DMS153 treated with DMSO at 0.1 percent for 48 hours (cell line): ENCODE data around the gene IRAK1.

Source experiments
- DNase-seq: peaks from one replicate; lab custom pipeline; 2025; ENCODE audit not compliant: unreplicated experiment; lab: John Stamatoyannopoulos, UW

The IRAK1 gene

DNA sequence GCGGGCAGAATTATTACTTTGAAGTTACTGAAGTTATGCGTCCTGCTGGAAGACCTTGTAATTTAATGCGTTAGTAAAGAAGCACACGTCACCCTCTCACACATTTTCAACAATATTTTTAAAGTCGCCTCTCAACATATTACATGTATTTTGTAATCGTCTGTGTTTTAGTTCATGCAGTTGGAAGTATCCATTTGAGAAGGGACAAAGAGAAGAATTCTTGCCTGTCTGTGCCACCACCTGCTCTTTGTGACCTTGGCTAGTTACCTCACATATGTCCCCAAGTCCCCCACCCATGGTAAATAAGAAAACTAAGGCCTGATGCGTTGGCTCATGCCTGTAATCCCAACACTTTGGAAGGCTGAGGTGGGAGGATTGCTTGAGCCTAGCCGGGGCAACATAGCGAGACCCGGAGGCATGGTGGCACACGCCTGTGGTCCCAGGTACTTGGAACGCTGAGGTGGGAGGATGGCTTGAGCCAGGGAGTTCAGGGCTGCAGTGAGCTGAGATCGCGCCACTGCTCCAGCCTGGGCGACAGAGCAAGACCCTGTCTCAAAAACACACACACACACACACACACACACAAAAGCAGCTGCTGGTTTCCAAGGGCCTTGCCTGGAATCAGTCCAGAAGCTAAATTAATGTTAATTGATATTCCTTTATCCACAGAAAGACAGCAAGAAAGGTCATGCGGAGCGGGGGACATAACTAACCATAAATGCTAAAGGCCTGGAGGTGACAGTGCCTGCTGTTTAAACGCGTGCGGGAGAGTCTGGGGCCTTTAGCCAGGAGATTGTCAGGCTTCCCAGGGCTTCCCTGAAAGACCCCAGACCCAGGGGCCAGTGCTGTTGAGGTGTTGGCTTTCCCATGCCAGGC is 46.3 kb downstream of the IRAK1 start:
- peak; percentile 43 for DNase-seq

DNA sequence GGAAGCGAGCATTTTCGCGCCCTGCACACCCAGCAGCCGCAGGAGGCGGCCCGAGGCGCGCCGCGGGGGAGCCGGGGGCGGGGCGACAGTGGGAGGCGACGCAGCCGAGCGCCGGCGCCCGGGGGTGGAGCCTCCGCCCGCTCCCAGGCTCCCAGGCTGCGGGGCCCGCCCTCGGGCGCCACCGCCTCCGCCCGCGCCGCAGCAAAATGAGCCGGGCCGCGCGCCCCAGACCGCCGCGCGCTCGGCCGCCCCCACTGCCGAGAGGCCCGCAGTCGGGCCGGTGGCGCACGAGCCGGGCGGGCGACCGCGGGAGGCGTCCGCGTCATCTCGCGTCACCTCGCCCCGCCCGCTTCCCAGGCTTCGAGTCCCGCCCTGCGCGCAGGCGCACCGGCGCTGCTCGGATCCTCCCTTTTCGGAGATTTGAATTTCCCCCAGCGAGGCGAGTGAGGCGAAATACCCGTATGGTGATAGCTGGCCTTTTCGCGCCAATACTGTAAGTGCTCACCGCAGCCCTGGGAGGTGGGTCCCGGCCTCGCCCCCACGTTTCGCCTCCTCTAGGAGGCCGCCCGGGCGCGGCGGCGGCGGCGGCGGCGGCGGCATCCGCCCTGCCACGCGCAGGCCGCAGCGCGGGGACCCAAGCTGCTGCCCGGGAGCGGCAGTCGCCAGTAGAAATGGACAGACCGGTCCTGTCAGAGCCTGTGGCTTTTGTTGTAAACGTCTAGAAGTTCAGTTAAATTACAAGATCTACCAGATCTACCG is 47.2 kb downstream of the IRAK1 start, which contains the start of gene TMEM187:
Gene TMEM187 (plus strand): TSS at position 387 of the 759 bp plus-strand sequence. CDS start 9,309 bp downstream, outside the sequence.
- peak; percentile 90 for DNase-seq

GRCh38 chrX:153971450-153972367 is 48.0 kb downstream of the IRAK1 start, which contains the start of gene HCFC1:
Gene HCFC1 (minus strand): TSS chrX:153971818. CDS start chrX:153970840, 978 bp downstream.
- DNase-seq = peak; percentile 92

- DNase-seq = peak; percentile 64
Measured at GRCh38 chrX:153971124-153971449, 48.6 kb downstream of the IRAK1 start.

DNA sequence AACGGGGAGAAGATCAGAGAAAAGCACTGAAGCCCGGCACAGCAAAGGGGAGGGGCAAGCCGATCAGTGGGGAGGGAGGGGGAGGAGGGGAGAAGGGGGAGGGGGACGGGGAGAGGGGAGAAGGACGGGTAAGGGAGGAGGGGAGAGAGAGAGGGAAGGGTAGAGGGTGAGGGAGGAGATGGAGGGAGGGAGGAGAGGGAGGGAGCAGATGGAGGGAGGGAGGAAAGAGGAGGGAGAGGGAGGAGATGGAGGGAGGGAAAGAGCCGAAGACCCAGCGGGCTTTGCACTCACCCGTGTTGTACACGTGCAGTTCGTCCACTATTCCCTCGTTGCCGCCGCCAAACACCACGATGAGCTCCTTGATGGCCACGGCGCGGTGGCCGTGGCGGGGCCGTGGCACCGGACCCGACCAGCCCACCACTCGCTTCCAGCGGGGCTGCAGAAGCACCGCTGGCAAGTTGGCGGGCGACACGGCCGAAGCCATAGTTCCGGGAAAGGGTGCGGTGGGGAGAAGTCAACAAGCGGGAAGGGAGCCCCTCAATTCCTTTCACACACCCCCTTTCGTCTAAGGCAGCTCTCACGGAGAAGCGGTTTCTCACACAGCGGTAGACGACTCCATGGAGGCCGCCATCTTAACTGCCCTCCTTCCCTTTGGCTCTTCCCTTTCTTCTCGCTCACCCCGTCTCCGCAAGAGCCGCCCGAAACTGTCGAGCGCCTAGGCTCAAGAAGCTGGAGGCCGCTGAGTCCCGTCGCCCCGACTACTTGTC is 49.2 kb downstream of the IRAK1 start:
- peak; percentile 42 for DNase-seq

GRCh38 chrX:153969904-153970356 is 49.8 kb downstream of the IRAK1 start:
- DNase-seq = no peak

- no peak for DNase-seq
Measured at GRCh38 chrX:153969125-153969903, 50.4 kb downstream of the IRAK1 start.

DNA sequence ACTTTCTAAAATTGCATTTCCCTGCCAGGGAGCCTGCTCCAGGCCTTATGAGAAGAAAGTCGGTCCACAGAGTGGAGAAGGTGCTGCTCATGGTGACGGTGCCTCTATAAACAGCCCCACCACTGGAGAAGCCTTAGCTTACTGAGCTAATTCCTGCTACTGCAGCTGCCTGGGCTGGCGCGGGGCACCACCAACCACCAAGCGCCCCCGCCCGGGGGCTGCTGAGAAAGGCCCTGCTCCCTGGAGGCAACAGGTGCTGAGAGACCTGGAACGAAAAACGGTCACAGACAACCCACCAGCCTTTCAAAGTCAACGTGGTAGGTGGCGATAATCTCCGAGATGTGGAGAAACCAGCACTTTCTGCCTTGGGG is 51.0 kb downstream of the IRAK1 start:
- no peak for DNase-seq

DNA sequence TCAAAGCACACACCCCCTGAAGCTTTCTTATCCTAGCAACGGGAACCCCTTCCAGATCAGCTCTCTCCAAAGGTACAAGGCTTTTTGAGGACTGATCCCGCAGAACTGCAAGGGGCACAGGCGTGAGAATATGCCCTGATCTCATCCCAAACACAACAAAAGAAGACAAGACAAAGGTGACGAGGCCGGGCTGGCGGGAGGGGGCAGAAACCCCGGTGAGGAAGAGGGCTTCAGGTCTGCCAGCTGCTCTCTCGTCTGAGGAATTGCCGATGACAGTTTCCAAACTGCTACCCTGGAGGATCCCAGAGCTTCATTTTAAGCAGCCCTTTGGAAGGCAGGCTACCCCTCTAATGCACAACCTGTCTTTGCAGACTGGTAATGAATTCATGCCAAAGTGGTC is 51.4 kb downstream of the IRAK1 start:
- DNase-seq = no peak

- no peak for DNase-seq
Measured at GRCh38 chrX:153967536-153968224, 52.0 kb downstream of the IRAK1 start.

- no peak for DNase-seq
Measured at GRCh38 chrX:153966841-153967535, 52.7 kb downstream of the IRAK1 start.

DNA sequence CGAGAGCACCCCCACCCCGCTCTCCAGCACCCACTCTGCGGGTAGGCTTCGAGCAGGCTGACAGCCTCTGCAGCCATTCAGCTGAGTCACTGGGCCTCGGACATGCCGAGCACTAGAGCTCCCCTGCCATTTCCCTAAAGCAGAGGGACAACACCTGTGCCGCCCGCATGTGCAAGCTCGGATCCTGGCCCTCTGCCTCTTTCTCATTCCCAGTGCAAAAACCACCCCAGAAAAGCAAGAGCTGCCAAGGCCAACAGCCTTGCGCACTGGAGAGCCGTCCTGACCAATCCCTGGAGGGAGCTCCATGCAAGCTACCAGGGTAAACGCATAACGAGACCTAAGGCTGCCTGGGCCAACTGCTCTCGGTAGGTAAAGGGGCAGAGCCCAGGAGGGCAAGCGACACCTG is 53.4 kb downstream of the IRAK1 start:
- DNase-seq = no peak

- no peak for DNase-seq
Measured at GRCh38 chrX:153965406-153965805, 54.3 kb downstream of the IRAK1 start.

- no peak for DNase-seq
Measured at GRCh38 chrX:153964105-153964504, 55.6 kb downstream of the IRAK1 start.

GRCh38 chrX:153963546-153963945 is 56.2 kb downstream of the IRAK1 start:
- no peak for DNase-seq

- no peak for DNase-seq
Measured at GRCh38 chrX:153961292-153961691, 58.4 kb downstream of the IRAK1 start.

DNA sequence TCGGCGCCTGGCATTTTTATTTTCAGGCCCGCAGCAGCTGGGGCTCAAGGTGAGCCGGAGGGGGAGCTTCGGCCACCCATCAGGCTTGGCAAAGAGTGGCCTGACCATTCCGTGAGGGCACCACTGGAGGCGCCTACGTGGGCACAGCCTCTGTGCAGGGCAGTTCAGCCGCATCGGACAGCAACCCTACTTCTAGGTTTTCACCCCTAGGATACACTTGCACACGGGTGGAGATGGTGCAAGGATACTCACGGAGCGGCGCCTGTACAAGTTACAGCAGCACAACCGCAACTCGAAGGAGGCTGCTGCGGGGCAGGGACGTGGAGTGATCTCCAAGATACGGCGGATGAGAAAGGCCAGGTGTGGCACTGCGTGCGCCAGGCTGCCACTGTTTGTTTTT is 58.9 kb downstream of the IRAK1 start:
- no peak for DNase-seq
